ENCODE measurements around the gene CRTAC1. TPM values are rescaled to one million over a fixed set of nuclear protein-coding genes. Genes with fewer than 3 reads are reported as not detected.

CRTAC1 gene
- total RNA-seq, 1 experiment from 2014 or later: 1.2 TPM

- no peak for DNase-seq (ENCODE audit: low spot score)
- H3K4me3 Mint-ChIP-seq: no peak overlapping the region
- ChIA-PET POLR2A (no interaction called here), CTCF (interaction anchor here (1.2 kb wide), 1 partner anchor 102 kb away, joined by 3 read pairs; no protein-coding TSS in a partner anchor)
- H3K9me3 Mint-ChIP-seq: no peaks in the 10 kb centered on the region
- H3K27ac Mint-ChIP-seq: no peak overlapping the region
- no peaks in the 10 kb centered on the region for H3K36me3 Mint-ChIP-seq
- no peaks in the 10 kb centered on the region for H3K27me3 Mint-ChIP-seq (ENCODE audit: low read depth)
- TF ChIP-seq RELA (CRISPR knock-in tag; IDR thresholded peaks at IDR 0.05; ENCODE audit: borderline replicate concordance) (no peak), SP1 (CRISPR knock-in tag; conservative IDR thresholded peaks at IDR 0.05) (no peak), ZNF121 (CRISPR knock-in tag; IDR thresholded peaks at IDR 0.05) (no peak), ZSCAN18 (CRISPR knock-in tag; IDR thresholded peaks at IDR 0.05) (no peak), NR1H2 (CRISPR knock-in tag; IDR thresholded peaks at IDR 0.05) (no peak), ZNF232 (CRISPR knock-in tag; IDR thresholded peaks at IDR 0.05) (no peak), ZNF423 (CRISPR knock-in tag; IDR thresholded peaks at IDR 0.05) (no peak), TEAD4 (CRISPR knock-in tag; IDR thresholded peaks at IDR 0.05) (no peak), E2F1 (CRISPR knock-in tag; IDR thresholded peaks at IDR 0.05) (no peak), SMAD4 (CRISPR knock-in tag; IDR thresholded peaks at IDR 0.05) (no peak), CREB1 (CRISPR knock-in tag; IDR thresholded peaks at IDR 0.05) (no peak), FOXP4 (CRISPR knock-in tag; IDR thresholded peaks at IDR 0.05) (no peak), ZNF671 (CRISPR knock-in tag; IDR thresholded peaks at IDR 0.05) (no peak), USF2 (CRISPR knock-in tag; IDR thresholded peaks at IDR 0.05) (no peak), ATF2 (CRISPR knock-in tag; IDR thresholded peaks at IDR 0.05; ENCODE audit: borderline replicate concordance, low read depth) (no peak), ETV6 (CRISPR knock-in tag; IDR thresholded peaks at IDR 0.05) (no peak)
- TF ChIP-seq, protein P1, sequence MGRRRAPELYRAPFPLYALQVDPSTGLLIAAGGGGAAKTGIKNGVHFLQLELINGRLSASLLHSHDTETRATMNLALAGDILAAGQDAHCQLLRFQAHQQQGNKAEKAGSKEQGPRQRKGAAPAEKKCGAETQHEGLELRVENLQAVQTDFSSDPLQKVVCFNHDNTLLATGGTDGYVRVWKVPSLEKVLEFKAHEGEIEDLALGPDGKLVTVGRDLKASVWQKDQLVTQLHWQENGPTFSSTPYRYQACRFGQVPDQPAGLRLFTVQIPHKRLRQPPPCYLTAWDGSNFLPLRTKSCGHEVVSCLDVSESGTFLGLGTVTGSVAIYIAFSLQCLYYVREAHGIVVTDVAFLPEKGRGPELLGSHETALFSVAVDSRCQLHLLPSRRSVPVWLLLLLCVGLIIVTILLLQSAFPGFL (CRISPR knock-in tag; IDR thresholded peaks at IDR 0.05; ENCODE audit: borderline replicate concordance): no peak
- TF ChIP-seq, protein P2, sequence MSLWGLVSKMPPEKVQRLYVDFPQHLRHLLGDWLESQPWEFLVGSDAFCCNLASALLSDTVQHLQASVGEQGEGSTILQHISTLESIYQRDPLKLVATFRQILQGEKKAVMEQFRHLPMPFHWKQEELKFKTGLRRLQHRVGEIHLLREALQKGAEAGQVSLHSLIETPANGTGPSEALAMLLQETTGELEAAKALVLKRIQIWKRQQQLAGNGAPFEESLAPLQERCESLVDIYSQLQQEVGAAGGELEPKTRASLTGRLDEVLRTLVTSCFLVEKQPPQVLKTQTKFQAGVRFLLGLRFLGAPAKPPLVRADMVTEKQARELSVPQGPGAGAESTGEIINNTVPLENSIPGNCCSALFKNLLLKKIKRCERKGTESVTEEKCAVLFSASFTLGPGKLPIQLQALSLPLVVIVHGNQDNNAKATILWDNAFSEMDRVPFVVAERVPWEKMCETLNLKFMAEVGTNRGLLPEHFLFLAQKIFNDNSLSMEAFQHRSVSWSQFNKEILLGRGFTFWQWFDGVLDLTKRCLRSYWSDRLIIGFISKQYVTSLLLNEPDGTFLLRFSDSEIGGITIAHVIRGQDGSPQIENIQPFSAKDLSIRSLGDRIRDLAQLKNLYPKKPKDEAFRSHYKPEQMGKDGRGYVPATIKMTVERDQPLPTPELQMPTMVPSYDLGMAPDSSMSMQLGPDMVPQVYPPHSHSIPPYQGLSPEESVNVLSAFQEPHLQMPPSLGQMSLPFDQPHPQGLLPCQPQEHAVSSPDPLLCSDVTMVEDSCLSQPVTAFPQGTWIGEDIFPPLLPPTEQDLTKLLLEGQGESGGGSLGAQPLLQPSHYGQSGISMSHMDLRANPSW (CRISPR knock-in tag; conservative IDR thresholded peaks at IDR 0.05; ENCODE audit: low read depth): no peak
- TF ChIP-seq, protein P3, sequence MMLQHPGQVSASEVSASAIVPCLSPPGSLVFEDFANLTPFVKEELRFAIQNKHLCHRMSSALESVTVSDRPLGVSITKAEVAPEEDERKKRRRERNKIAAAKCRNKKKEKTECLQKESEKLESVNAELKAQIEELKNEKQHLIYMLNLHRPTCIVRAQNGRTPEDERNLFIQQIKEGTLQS (CRISPR knock-in tag; conservative IDR thresholded peaks at IDR 0.05): no peak
- ATAC-seq: no peak
- peaks cover 16% of the 10 kb centered on the region for H3K4me1 Mint-ChIP-seq
Observed at GRCh38 chr10:97894092-97894491, 136.3 kb downstream of the CRTAC1 start.

All from WTC11 (cell line).